Fibroblast of skin of left quadriceps (primary cell): ENCODE results near the gene LCE1C.

Source experiments
- DNase-seq, 2 experiments: peaks; one replicate each; pipeline ENCODE4 v3.0.0-alpha.2; 2013; ENCODE audit warnings: low read depth in 2 of 2

Gene LCE1C

GRCh38 chr1:152806576-152806975 is at the start of gene LCE1C:
Gene LCE1C, minus strand, starts transcription at chr1:152806651. Its CDS starts 1,173 bp downstream, at chr1:152805478.
- DNase-seq, result no peak

GRCh38 chr1:152855661-152856060 is 49.2 kb upstream of the LCE1C start:
- no peak for DNase-seq

GRCh38 chr1:152842556-152842955 is 36.1 kb upstream of the LCE1C start, which contains the start of gene LCE6A:
Gene LCE6A, plus strand, starts transcription at chr1:152842856. Its CDS starts 665 bp downstream, at chr1:152843521.
- DNase-seq, result no peak

GRCh38 chr1:152836870-152837269 is 30.4 kb upstream of the LCE1C start:
- no peak for DNase-seq

- no peak for DNase-seq
Observed at GRCh38 chr1:152827173-152827572, 20.7 kb upstream of the LCE1C start, which contains the start of gene LCE1A. Gene LCE1A, plus strand, starts transcription at chr1:152827473. Its CDS starts 0 bp downstream, at chr1:152827473.

GRCh38 chr1:152824964-152825363 is 18.5 kb upstream of the LCE1C start:
- no peak for DNase-seq

- DNase-seq, result no peak
Observed at GRCh38 chr1:152823294-152823693, 16.8 kb upstream of the LCE1C start.

GRCh38 chr1:152817309-152817708 is 10.9 kb upstream of the LCE1C start:
- no peak for DNase-seq

- DNase-seq, result no peak
Observed at GRCh38 chr1:152811671-152812070, 5.2 kb upstream of the LCE1C start, which contains the start of gene LCE1B. Gene LCE1B, plus strand, starts transcription at chr1:152811971. Its CDS starts 476 bp downstream, at chr1:152812447.

GRCh38 chr1:152811050-152811449 is 4.6 kb upstream of the LCE1C start:
- DNase-seq, result no peak

GRCh38 chr1:152801333-152801732 is 5.1 kb downstream of the LCE1C start:
- DNase-seq, result no peak

GRCh38 chr1:152796421-152796820 is 10.0 kb downstream of the LCE1C start, which contains the start of gene LCE1D:
Gene LCE1D, plus strand, starts transcription at chr1:152796721. Its CDS starts 1,074 bp downstream, at chr1:152797795.
- no peak for DNase-seq

- DNase-seq, result no peak
Observed at GRCh38 chr1:152795686-152796085, 10.8 kb downstream of the LCE1C start.

GRCh38 chr1:152786077-152786476 is 20.4 kb downstream of the LCE1C start, which contains the start of gene LCE1E:
Gene LCE1E, plus strand, starts transcription at chr1:152786257. Its CDS starts 1,043 bp downstream, at chr1:152787300.
- no peak for DNase-seq

- no peak for DNase-seq
Observed at GRCh38 chr1:152783095-152783494, 23.4 kb downstream of the LCE1C start.

- no peak for DNase-seq
Observed at GRCh38 chr1:152777510-152778137, 28.8 kb downstream of the LCE1C start.

- DNase-seq, result no peak
Observed at GRCh38 chr1:152776361-152776760, 30.1 kb downstream of the LCE1C start.

- no peak for DNase-seq
Observed at GRCh38 chr1:152774875-152775274, 31.6 kb downstream of the LCE1C start, which contains the start of gene LCE1F. Gene LCE1F, plus strand, starts transcription at chr1:152775140. Its CDS starts 1,232 bp downstream, at chr1:152776372.

GRCh38 chr1:152770411-152770810 is 36.0 kb downstream of the LCE1C start:
- no peak for DNase-seq

GRCh38 chr1:152768847-152769533 is 37.5 kb downstream of the LCE1C start:
- DNase-seq, result no peak

GRCh38 chr1:152761609-152762213 is 44.7 kb downstream of the LCE1C start:
- no peak for DNase-seq

GRCh38 chr1:152760551-152761190 is 45.8 kb downstream of the LCE1C start:
- no peak for DNase-seq
